Mucosa of rectum (tissue), 2 donors: ENCODE data around the gene TBL1XR1.

Source experiments
- H3K27ac ChIP-seq, 2 donors: one replicate each; pipeline ENCODE4 v1.7.0; 2013; ENCODE audit warnings: inconsistent platforms in 2 of 2, low read depth in 2 of 2, low read length in 2 of 2
- H3K27me3 ChIP-seq, 2 donors: one replicate each; pipeline ENCODE4 v1.7.0; 2013; ENCODE audit warnings: low read length in 2 of 2; ENCODE audit not compliant: control insufficient read depth in 2 of 2, insufficient read depth in 2 of 2
- H3K36me3 ChIP-seq, 2 donors: one replicate each; pipeline ENCODE4 v1.7.0; 2013; ENCODE audit warnings: low read length in 2 of 2; ENCODE audit not compliant: control insufficient read depth in 2 of 2, insufficient read depth in 2 of 2
- H3K4me1 ChIP-seq, 2 donors: one replicate each; pipeline ENCODE4 v1.7.0; 2013; ENCODE audit warnings: low read length in 2 of 2, mild to moderate bottlenecking in 1 of 2; ENCODE audit not compliant: control insufficient read depth in 2 of 2, insufficient read depth in 2 of 2
- H3K4me3 ChIP-seq, 2 donors: one replicate each; pipeline ENCODE4 v1.7.0; 2013; ENCODE audit warnings: low read length in 2 of 2
- H3K9ac ChIP-seq, 2 donors: one replicate each; pipeline ENCODE4 v1.7.0; 2013; ENCODE audit warnings: low read length in 2 of 2, low read depth in 1 of 2, mild to moderate bottlenecking in 1 of 2
- H3K9me3 ChIP-seq, 2 donors: one replicate each; pipeline ENCODE4 v1.7.0; 2013; ENCODE audit warnings: low read length in 2 of 2; ENCODE audit not compliant: control insufficient read depth in 2 of 2
- donor health status: healthy.
- donor health status: Normal muscosa, but diverticular disease.

Gene TBL1XR1

DNA sequence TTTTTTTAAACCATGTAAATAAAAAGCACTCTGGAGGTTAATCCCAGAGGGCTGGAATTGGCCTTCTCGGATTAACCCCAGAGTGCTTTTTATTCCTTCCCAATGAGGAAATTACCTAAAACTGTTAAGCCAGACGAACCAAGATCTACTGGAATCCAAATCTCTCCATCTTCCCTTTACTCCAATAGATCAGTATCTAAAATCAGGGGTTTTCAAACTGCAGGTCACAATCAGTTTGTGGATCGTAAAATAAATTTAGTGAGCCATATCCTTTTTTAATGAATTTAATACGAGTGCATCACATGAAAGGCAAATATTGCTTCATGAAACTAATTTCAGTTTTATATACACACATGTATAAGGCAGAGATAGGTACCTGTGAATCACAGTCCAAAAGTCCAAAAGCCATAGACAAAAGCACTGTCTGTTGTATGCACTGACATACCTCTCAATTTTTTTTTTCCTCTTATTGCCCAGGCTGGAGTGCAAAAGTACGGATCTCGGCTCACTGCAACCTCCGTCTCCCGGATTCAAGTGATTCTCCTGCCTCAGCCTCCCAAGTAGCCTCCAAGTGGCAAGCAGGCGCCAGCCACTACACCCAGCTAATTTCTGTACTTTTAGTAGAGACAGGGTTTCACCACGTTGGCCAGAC lies 61.3 kb downstream of the TBL1XR1 start:
- peak overlapping the region; percentile 60 to 63 for H3K27ac ChIP-seq
- peaks cover 5 to 20% of the 10 kb centered on the region in 2 donors for H3K4me1 ChIP-seq
- H3K4me3 ChIP-seq = no peak overlapping the region
- peaks cover 0 to 3% of the 10 kb centered on the region in 2 donors for H3K36me3 ChIP-seq
- H3K9me3 ChIP-seq = no peaks in the 10 kb centered on the region
- no peaks in the 10 kb centered on the region for H3K27me3 ChIP-seq
- H3K9ac ChIP-seq = no peak overlapping the region

DNA sequence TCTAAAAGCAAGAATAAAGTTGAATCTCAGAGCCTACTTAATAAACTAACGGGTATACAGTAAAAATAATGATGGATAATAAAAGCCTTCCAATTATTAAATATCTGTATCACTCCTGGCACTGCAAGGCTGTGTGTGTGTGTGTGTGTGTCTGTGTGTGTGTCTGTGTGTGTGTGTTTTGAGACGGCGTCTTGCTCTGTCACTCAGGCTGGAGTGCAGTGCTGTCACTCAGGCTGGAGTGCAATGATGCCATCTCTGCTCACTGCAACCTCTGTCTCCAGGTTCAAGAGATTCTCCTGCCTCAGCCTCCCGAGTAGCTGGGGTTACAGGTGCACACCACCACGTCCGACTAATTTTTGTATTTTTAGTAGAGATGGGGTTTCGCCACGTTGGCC lies 62.5 kb downstream of the TBL1XR1 start:
- Histone ChIP-seq H3K27me3 (no peaks in the 10 kb centered on the region), H3K36me3 (peaks cover 0 to 3% of the 10 kb centered on the region in 2 donors), H3K4me1 (peaks cover 5 to 20% of the 10 kb centered on the region in 2 donors), H3K27ac (no peak overlapping the region), H3K4me3 (no peak overlapping the region), H3K9ac (no peak overlapping the region), H3K9me3 (no peaks in the 10 kb centered on the region)

DNA sequence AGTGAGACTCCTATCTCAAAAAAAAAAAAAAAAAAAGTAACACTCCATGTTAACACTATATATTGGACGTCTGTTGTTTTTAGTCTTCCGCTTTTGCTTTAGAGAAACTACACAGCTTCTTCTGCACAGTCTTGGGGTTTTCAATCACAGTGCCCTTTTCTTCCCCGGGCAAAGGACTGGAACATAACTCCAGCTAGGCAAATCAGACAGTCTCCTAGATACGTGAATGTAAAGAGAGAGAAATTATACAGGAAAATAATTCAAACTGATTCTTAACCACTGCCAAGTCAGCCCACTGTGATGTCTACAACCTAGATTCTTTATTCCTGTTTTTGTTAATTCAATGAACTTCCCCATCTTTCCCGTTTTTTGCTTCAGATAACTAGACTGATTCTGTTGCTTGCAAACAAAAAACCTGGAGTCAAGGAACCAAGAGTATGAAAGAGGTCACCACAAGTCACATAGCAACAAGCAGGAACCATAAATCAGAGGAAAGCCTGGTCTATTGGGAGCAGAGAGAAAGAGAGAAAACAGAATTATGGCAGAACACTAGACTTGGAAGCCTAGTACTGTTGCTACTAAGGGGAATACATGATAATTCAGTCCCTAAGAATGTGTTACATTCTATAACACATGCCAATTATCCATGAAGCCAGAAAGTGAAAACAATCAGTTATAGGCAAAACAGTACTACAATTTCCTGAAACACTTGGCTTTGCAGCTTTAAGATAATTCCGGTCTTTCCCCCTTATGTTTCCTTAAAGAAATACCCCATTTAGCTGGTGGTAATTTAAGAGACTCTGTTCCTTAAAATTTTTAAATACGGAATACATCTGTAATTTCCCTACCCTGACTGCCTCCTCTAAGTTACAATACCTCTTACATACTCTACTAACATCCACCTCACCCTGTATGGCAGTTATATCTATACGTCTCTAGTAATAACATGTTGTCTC lies 63.1 kb downstream of the TBL1XR1 start:
- Histone ChIP-seq H3K9ac (no peak overlapping the region), H3K27ac (no peak overlapping the region), H3K36me3 (peaks cover 0 to 3% of the 10 kb centered on the region in 2 donors), H3K27me3 (no peaks in the 10 kb centered on the region), H3K4me3 (no peak overlapping the region), H3K9me3 (no peaks in the 10 kb centered on the region), H3K4me1 (peaks cover 9 to 20% of the 10 kb centered on the region in 2 donors)

DNA sequence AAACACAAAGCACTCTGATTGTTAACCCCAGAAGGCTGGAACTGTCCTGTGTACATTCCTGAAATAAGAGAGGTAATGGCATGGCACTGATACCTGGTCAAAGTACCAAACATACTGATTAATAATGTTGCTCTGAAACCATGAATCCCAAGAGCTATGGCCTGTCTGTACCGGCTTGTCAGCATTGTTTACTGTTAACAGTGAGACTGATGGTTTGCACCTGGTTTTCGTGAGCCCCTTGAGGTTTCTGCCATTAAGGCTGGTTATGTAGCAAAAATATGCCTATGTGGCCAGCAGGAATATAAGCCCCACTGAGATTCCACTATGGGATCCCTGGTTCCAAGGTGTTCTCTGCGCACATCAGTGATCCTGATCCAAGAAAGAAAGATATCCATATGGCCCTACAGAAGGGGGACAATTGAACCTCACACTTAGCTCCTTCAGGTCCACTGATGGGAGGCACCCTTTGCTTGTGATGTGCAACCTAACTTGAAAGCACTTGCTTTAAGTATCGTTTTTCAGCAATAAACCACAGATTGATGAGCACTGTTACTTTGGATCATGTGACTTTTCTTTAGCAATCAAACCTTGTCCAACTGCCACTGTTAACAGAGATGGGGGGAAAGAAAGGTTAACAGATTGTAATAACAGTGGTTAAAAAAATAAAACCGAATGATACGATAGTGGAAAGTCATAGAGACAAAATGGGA lies 65.2 kb downstream of the TBL1XR1 start:
- H3K36me3 ChIP-seq = peaks cover 0 to 3% of the 10 kb centered on the region in 2 donors
- peaks cover 9 to 28% of the 10 kb centered on the region in 2 donors for H3K4me1 ChIP-seq
- no peak overlapping the region for H3K4me3 ChIP-seq
- no peaks in the 10 kb centered on the region for H3K9me3 ChIP-seq
- no peaks in the 10 kb centered on the region for H3K27me3 ChIP-seq
- no peak overlapping the region for H3K9ac ChIP-seq
- no peak overlapping the region for H3K27ac ChIP-seq

DNA sequence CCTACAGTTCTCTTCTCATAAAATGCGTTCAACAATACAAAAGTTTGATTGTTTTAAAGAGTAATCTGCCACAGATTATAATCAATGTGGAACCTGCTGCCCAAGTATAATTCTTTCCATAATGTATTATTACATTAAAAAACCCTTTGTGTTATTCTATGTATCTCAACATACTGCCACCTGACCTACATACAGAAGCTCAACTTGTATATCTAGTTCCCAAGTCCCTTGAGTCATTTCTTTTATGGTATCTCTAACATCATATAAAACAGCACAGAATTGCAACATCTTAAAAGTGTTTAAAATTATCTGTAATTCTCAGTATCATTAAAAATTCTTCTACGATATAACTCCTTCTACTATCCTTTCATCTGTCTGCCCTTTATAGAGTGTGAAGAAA lies 70.3 kb downstream of the TBL1XR1 start:
- Histone ChIP-seq H3K9me3 (no peaks in the 10 kb centered on the region), H3K9ac (no peak overlapping the region), H3K4me1 (peaks cover 3 to 16% of the 10 kb centered on the region in 2 donors), H3K27me3 (no peaks in the 10 kb centered on the region), H3K4me3 (no peak overlapping the region), H3K36me3 (peaks cover 0 to under 1% of the 10 kb centered on the region in 2 donors), H3K27ac (peak overlapping the region; percentile 25 to 48)

DNA sequence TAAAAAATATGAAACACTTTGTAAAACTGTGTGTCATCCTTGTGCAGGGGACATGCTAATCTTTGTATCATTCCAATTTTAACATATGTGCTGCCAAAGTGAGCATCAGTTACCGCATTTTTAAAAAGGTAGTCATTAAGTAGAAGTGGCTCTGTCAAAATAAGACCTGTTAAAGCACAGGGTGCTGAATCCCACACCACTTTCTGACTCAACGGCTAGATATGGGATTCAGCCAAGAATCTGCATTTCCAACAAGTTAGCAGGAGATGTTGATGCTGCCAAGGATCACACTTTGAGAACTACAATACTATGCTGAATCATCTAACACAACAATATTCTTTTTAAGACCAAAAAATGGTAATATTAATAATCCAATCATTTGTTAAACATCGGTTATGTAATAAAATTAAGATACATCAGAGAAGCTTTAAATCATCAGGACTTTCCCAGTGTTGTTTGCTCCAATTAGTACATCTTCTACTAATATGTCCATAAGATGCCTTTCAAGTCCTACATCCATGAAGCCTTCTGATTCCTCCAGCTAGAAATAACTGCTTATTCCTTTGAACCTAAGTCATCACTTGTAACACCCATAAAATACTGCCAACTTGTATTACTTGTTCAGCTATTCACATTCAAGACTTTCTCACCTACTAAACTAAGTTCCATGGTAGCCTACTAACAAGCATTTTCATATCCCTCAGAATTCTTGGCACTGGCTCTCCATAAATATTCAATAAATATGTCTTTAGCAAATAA lies 71.1 kb downstream of the TBL1XR1 start:
- Histone ChIP-seq H3K9me3 (no peaks in the 10 kb centered on the region), H3K27ac (no peak overlapping the region), H3K36me3 (no peaks in the 10 kb centered on the region), H3K4me3 (no peak overlapping the region), H3K27me3 (no peaks in the 10 kb centered on the region), H3K4me1 (peaks cover 3 to 15% of the 10 kb centered on the region in 2 donors), H3K9ac (no peak overlapping the region)

DNA sequence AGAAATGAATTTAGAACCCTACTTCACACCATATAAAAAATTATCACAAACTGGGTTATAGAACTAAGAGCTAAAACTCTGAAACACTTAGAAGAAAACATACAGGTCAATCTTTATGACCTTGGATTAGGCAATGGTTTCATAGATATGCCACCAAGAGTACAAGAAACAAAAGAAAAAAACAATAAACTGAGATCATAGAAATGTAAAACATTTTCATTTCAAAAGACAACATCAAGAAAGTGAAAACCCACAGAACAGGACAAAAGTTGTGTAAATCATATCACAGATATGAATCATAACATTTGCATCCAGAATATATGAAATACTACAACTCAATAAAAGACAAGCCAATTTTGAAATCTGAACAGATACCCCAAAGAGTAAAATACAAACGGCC lies 72.4 kb downstream of the TBL1XR1 start:
- Histone ChIP-seq H3K27me3 (no peaks in the 10 kb centered on the region), H3K4me1 (peaks cover 13 to 21% of the 10 kb centered on the region in 2 donors), H3K9ac (no peak overlapping the region), H3K36me3 (no peaks in the 10 kb centered on the region), H3K9me3 (no peaks in the 10 kb centered on the region), H3K27ac (no peak overlapping the region), H3K4me3 (no peak overlapping the region)

DNA sequence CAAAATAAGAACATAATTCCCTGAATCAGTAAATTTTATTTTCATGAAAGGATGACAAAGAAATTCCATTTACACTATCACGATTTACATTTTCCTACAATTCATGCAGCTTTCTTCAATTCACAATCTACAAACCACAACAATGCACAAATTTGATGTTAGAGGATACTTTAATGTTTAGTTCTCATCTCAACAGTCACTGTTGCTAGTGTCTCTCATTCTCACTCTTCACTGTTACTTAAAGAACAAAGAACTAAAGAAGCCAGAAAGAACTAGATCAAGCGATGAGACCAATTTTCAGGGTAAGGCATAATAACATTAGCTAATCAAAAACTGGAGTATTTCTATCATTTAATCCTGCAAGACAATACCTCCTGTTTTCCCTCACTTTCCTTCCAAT lies 73.5 kb downstream of the TBL1XR1 start:
- Histone ChIP-seq H3K4me3 (no peak overlapping the region), H3K9ac (no peak overlapping the region), H3K4me1 (peaks cover 13 to 21% of the 10 kb centered on the region in 2 donors), H3K27ac (no peak overlapping the region), H3K36me3 (no peaks in the 10 kb centered on the region), H3K27me3 (no peaks in the 10 kb centered on the region), H3K9me3 (no peaks in the 10 kb centered on the region)

DNA sequence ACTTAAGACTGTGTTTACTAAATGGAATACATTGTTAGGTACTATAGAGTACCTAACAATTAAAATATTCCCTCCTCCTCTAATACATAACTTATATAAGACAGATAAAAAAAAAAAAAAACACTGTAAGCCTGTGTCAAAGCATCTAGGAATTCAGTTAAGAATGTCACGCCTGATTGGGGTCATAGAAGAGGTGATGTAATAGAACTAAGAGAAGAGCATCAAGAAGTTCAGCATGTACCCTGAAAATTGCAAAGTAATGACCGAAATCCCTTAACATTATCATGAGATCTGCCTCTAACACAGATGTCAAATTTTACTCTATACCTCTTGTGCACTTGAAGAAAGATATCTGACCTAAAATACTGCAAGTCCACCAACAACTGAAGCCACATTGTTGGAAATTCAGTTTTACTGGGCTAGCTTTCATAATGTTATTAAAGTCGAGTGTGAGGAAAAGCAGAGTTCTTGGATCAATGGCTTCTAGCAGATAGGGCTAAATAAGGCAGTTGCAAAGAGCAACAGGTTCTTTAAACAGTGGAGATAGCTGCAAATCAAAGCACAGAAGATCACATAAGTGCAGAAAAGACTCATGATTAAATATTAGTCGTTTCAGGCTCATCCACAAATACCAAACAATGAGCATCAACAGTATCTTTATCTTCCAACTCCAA lies 75.0 kb downstream of the TBL1XR1 start:
- no peaks in the 10 kb centered on the region for H3K9me3 ChIP-seq
- no peaks in the 10 kb centered on the region for H3K27me3 ChIP-seq
- no peaks in the 10 kb centered on the region for H3K36me3 ChIP-seq
- H3K27ac ChIP-seq = no peak overlapping the region
- H3K4me1 ChIP-seq = peaks cover 13 to 14% of the 10 kb centered on the region in 2 donors
- H3K9ac ChIP-seq = no peak overlapping the region
- no peak overlapping the region for H3K4me3 ChIP-seq
